HG03442 (cell line): ENCODE data around the gene SH3GLB1.

Source experiments
- ATAC-seq: cut with Tn5 transposase; IDR thresholded peaks from one replicate; pipeline ENCODE4 v1.9.1; 2021; ENCODE audit warnings: mild to moderate bottlenecking, moderate library complexity; ENCODE audit not compliant: unreplicated experiment

The SH3GLB1 gene

DNA sequence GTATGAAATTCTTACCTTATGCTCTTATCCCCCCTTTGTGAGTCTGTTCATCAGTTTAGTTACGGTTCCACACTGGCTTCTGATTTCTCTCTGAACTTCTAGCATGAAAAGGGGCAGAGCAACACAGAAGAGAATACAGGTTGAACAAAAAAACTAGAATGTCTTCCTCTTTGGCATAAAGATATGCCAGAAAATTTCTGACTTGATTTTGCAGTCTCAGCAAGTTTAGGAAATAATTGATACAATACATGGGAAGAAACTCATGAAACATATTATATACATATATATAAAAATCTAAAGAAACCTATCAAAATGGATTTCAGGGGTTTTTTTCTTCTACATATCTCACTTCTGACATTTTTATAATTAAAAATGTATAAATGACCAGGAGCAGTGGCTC is 27.0 kb downstream of the SH3GLB1 start:
- ATAC-seq: no peak

- no peak for ATAC-seq
Observed at GRCh38 chr1:86733340-86733739, 29.0 kb downstream of the SH3GLB1 start.

- ATAC-seq: peak; percentile 79
Observed at GRCh38 chr1:86739648-86740509, 35.5 kb downstream of the SH3GLB1 start.

- no peak for ATAC-seq
Observed at GRCh38 chr1:86741947-86742572, 37.7 kb downstream of the SH3GLB1 start.

DNA sequence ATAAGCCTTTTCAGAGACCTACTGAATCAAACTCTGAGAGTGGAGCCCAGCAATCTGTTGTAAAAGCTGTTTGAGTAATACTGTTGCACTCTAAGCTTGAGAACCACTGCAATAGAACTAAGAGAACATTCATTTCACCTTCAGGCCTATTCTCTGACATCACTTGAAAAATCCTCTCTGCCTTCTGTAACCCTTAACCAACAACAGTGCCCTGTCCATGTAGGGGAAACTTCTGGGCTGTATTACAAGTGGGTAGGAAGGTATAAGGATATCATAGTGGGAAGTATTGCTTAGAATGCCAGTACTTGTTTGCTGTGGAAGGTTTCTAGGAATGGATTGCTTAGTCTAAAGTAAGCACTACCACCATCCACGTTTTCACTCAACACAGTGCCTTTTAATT is 42.9 kb downstream of the SH3GLB1 start:
- ATAC-seq: no peak

- no peak for ATAC-seq
Observed at GRCh38 chr1:86748622-86749373, 44.4 kb downstream of the SH3GLB1 start.

DNA sequence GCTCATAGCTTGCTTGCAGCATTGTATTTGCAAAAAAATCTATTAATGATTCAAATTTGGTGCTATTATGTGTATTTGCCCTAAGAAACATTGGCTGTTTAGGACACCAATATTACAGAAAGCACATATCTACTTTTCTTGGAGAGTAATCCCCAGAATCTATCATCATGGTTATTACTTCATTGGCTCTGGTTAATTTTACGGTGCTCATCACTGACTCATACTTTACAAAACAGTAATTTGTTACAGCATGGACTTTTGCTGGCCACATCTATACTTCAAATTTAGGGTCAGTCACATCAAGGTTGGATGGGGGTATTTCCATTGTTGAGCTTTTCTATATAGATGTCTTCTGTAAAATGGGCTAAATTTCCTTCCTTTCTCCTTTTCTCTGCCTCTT is 45.7 kb downstream of the SH3GLB1 start:
- ATAC-seq: no peak

DNA sequence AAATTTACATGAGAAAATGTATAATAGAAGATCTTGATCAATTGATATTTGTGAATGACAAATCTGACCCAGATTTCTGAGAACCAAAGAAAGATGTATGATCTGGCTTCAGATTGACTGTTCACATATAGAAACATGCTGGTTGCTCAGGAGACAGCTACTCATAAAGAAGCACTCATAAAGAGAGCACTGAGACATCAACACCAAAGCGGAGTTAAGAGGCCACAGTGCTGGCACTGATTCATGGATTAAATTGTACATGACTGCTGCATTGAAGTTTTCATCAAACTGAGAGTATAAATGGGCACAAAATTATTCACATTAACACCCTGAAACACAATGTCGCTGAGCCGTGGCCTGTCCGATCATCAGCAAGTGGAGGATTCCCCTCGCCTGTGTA is 46.2 kb downstream of the SH3GLB1 start:
- ATAC-seq: no peak

- ATAC-seq: no peak
Observed at GRCh38 chr1:86751923-86752322, 47.5 kb downstream of the SH3GLB1 start.

GRCh38 chr1:86753700-86754099 is 49.3 kb downstream of the SH3GLB1 start:
- no peak for ATAC-seq

DNA sequence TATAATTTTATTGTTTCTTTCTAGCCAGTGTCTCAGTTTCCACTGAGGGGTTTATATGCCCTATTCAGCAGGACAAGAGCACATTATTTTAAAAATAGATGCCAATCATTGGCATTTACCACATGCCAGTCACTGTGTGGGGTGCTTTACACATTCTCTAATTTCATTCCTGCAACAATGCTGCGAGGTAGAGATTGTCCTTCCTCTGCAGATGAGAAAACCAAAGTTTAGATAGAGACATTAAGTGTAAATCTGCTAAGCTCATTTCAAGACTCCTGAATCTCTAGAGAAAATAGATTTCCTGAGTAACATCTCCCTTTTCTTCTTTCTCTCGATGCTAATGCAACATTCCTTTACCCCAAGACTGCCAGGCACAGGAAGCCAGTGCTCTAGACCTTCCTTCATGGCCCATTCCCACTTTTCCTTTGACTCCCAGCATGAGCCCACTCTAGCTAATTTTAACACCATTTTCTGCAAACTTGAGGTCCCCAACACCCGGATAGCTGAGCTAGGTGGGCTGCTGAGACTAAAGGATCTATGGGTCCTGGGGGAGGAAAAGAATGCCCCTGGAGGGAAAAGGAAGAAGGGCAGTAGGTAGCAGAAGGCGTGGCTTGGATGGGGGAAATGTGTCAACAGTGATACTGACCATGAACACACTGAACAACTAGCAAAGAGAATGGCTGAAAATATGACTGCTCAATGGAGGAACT is 50.0 kb downstream of the SH3GLB1 start:
- no peak for ATAC-seq

GRCh38 chr1:86756062-86756406 is 51.7 kb downstream of the SH3GLB1 start:
- no peak for ATAC-seq

GRCh38 chr1:86757272-86757984 is 53.1 kb downstream of the SH3GLB1 start:
- no peak for ATAC-seq

GRCh38 chr1:86758570-86758969 is 54.2 kb downstream of the SH3GLB1 start:
- ATAC-seq: no peak

DNA sequence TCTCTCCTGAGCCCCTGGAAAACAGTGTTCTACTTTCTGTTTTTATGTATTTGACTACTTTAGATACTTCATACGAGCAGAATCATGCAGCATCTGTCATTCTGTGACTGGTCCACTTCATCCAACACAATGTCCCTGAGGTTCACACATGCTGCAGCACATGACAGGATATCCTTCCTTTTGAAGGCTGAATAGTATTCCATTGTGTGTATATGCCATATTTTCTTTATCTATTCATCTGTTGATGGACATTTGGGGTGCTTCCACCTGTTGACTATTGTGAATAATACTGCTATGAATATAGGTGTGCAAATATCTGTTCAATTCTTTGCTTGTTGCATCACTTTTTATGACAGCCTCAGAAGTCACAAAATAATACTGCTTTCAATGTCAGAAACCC is 55.8 kb downstream of the SH3GLB1 start:
- no peak for ATAC-seq

GRCh38 chr1:86762336-86762735 is 58.0 kb downstream of the SH3GLB1 start:
- ATAC-seq: no peak

DNA sequence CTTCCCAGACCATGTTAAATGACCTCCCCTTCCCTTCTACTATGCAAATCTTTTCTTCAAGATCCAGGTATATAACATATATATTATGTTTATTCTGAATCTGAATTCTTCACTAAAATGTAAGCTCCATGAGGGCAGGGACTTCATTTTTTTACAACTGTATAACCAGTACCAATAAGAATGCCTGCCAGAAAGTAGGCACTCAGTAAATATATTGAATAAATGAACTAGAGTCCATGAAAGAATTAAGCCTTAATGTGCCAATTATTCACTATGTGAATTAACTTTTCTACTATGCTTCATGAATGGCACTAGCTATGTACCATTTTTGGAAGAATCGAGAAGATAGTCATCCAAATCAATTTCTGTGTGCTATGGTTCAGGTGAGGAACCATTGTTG is 60.1 kb downstream of the SH3GLB1 start:
- ATAC-seq: no peak

DNA sequence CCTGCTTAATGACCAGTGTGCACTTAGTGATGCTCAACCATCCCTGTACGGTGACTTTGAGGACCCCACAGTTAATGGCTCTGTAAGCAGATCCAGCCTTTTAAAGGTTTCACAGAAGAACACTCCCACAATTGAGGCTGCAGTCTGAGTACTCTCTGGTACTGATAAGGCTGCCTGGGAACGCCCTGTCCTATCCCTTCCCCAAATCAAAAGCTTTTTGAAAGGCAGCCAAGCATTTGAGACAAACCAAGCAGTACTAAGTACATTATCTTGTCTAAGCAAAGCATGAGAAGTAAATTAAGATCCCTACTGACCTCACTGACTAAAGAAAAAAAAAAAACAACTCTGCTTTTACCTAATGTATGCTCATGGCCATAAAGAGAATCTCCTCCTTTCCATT is 60.7 kb downstream of the SH3GLB1 start:
- no peak for ATAC-seq

- no peak for ATAC-seq
Observed at GRCh38 chr1:86765674-86766073, 61.3 kb downstream of the SH3GLB1 start.

GRCh38 chr1:86768554-86768953 is 64.2 kb downstream of the SH3GLB1 start:
- no peak for ATAC-seq

DNA sequence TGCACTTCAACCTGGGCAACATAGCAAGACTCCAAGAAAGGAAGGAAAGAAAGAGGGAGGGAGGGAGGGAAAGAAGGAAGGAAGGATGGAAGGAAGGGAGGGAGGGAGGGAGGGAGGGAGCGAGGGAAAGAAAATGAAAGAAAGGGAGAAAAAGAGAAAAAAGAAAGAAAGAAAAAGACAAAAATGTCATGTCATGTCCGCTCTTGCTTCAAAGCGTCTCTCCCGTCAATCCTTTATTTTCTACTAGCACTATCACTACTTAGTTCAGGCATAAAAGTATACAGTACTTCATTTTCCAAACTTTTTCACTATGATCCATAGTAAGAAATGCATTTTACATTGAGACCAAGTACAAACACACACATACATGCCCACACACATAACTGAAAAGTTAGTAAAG is 64.7 kb downstream of the SH3GLB1 start:
- ATAC-seq: no peak
